ENCODE results near the gene RAX. TPM values are rescaled to one million over a fixed set of nuclear protein-coding genes. Genes with fewer than 3 reads are reported as not detected.

RAX gene
- total and polyA plus RNA-seq, 5 donors from 2014 or later, result not detected

- ATAC-seq (ENCODE audit: low read depth in 2 of 2), result no peak
- no peaks in the 10 kb centered on the region for H3K9me3 ChIP-seq (ENCODE audit: control insufficient read depth in 2 of 2, low read length in 2 of 2)
- Mint-ChIP-seq H3K4me3 (no peak overlapping the region), H3K27me3 (peaks cover 33% of the 10 kb centered on the region), H3K9me3 (peaks cover 0 to 5% (median 2%) of the 10 kb centered on the region in 7 donors), H3K27ac (no peak overlapping the region), H3K4me1 (no peaks in the 10 kb centered on the region), H3K36me3 (no peaks in the 10 kb centered on the region)
- H3K27ac ChIP-seq (ENCODE audit: insufficient read depth, low read length, poor library complexity, severe bottlenecking), result no peak overlapping the region
- peaks cover 2% of the 10 kb centered on the region for H3K27me3 ChIP-seq (ENCODE audit: control insufficient read depth, insufficient read depth, low read length)
- DNase-seq, result no peak
- H3K36me3 ChIP-seq (ENCODE audit: control insufficient read depth, insufficient read depth, low read length), result no peaks in the 10 kb centered on the region
- H3K4me1 ChIP-seq (ENCODE audit: control insufficient read depth, insufficient read depth, low read length, poor library complexity, severe bottlenecking), result no peaks in the 10 kb centered on the region
- H3K4me3 ChIP-seq (ENCODE audit: low read depth, low read length), result no peak overlapping the region
Measured at GRCh38 chr18:59238385-59238784, 34.9 kb downstream of the RAX start.

GRCh38 chr18:59233017-59233410 lies 40.2 kb downstream of the RAX start:
- H3K4me3 ChIP-seq (ENCODE audit: low read depth, low read length), result no peak overlapping the region
- no peaks in the 10 kb centered on the region for H3K36me3 Mint-ChIP-seq
- H3K4me1 ChIP-seq (ENCODE audit: control insufficient read depth, insufficient read depth, low read length, poor library complexity, severe bottlenecking), result no peaks in the 10 kb centered on the region
- peaks cover 28% of the 10 kb centered on the region for H3K27me3 Mint-ChIP-seq
- no peak for ATAC-seq (ENCODE audit: low read depth in 2 of 2)
- H3K9me3 ChIP-seq (ENCODE audit: control insufficient read depth in 2 of 2, low read length in 2 of 2), result no peaks in the 10 kb centered on the region
- no peak overlapping the region for H3K27ac Mint-ChIP-seq
- DNase-seq, result no peak
- no peak overlapping the region for H3K27ac ChIP-seq (ENCODE audit: insufficient read depth, low read length, poor library complexity, severe bottlenecking)
- H3K27me3 ChIP-seq (ENCODE audit: control insufficient read depth, insufficient read depth, low read length), result peaks cover 7% of the 10 kb centered on the region
- H3K36me3 ChIP-seq (ENCODE audit: control insufficient read depth, insufficient read depth, low read length), result no peaks in the 10 kb centered on the region
- no peak overlapping the region for H3K4me3 Mint-ChIP-seq
- no peaks in the 10 kb centered on the region for H3K9me3 Mint-ChIP-seq
- no peaks in the 10 kb centered on the region for H3K4me1 Mint-ChIP-seq

GRCh38 chr18:59232309-59233016 lies 40.8 kb downstream of the RAX start:
- Mint-ChIP-seq H3K27me3 (peaks cover 26% of the 10 kb centered on the region), H3K4me1 (no peaks in the 10 kb centered on the region), H3K36me3 (no peaks in the 10 kb centered on the region), H3K9me3 (no peaks in the 10 kb centered on the region), H3K27ac (no peak overlapping the region), H3K4me3 (no peak overlapping the region)
- Histone ChIP-seq H3K4me3 (ENCODE audit: low read depth, low read length) (no peak overlapping the region), H3K9me3 (ENCODE audit: control insufficient read depth in 2 of 2, low read length in 2 of 2) (no peaks in the 10 kb centered on the region), H3K27me3 (ENCODE audit: control insufficient read depth, insufficient read depth, low read length) (peaks cover 8% of the 10 kb centered on the region), H3K4me1 (ENCODE audit: control insufficient read depth, insufficient read depth, low read length, poor library complexity, severe bottlenecking) (no peaks in the 10 kb centered on the region), H3K36me3 (ENCODE audit: control insufficient read depth, insufficient read depth, low read length) (no peaks in the 10 kb centered on the region), H3K27ac (ENCODE audit: insufficient read depth, low read length, poor library complexity, severe bottlenecking) (no peak overlapping the region)
- DNase-seq, result no peak
- no peak for ATAC-seq (ENCODE audit: low read depth in 2 of 2)

- no peaks in the 10 kb centered on the region for H3K36me3 ChIP-seq (ENCODE audit: control insufficient read depth, insufficient read depth, low read length)
- no peak overlapping the region for H3K27ac Mint-ChIP-seq
- peaks cover 28% of the 10 kb centered on the region for H3K27me3 Mint-ChIP-seq
- no peaks in the 10 kb centered on the region for H3K4me1 ChIP-seq (ENCODE audit: control insufficient read depth, insufficient read depth, low read length, poor library complexity, severe bottlenecking)
- H3K4me1 Mint-ChIP-seq, result no peaks in the 10 kb centered on the region
- DNase-seq (no peak), ATAC-seq (ENCODE audit: low read depth in 2 of 2) (no peak)
- no peak overlapping the region for H3K4me3 ChIP-seq (ENCODE audit: low read depth, low read length)
- no peak overlapping the region for H3K4me3 Mint-ChIP-seq
- H3K9me3 ChIP-seq (ENCODE audit: control insufficient read depth in 2 of 2, low read length in 2 of 2), result no peaks in the 10 kb centered on the region
- H3K9me3 Mint-ChIP-seq, result no peaks in the 10 kb centered on the region
- H3K36me3 Mint-ChIP-seq, result no peaks in the 10 kb centered on the region
- no peak overlapping the region for H3K27ac ChIP-seq (ENCODE audit: insufficient read depth, low read length, poor library complexity, severe bottlenecking)
- peaks cover 12% of the 10 kb centered on the region for H3K27me3 ChIP-seq (ENCODE audit: control insufficient read depth, insufficient read depth, low read length)
Measured at GRCh38 chr18:59231877-59232276, 41.4 kb downstream of the RAX start.

- H3K36me3 ChIP-seq (ENCODE audit: control insufficient read depth, insufficient read depth, low read length), result no peaks in the 10 kb centered on the region
- no peaks in the 10 kb centered on the region for H3K9me3 ChIP-seq (ENCODE audit: control insufficient read depth in 2 of 2, low read length in 2 of 2)
- peaks cover 12% of the 10 kb centered on the region for H3K27me3 ChIP-seq (ENCODE audit: control insufficient read depth, insufficient read depth, low read length)
- H3K4me1 ChIP-seq (ENCODE audit: control insufficient read depth, insufficient read depth, low read length, poor library complexity, severe bottlenecking), result no peaks in the 10 kb centered on the region
- Mint-ChIP-seq H3K9me3 (no peaks in the 10 kb centered on the region), H3K27ac (no peak overlapping the region), H3K4me3 (no peak overlapping the region), H3K27me3 (peaks cover 28% of the 10 kb centered on the region), H3K4me1 (no peaks in the 10 kb centered on the region), H3K36me3 (no peaks in the 10 kb centered on the region)
- no peak overlapping the region for H3K27ac ChIP-seq (ENCODE audit: insufficient read depth, low read length, poor library complexity, severe bottlenecking)
- DNase-seq (no peak), ATAC-seq (ENCODE audit: low read depth in 2 of 2) (no peak)
- no peak overlapping the region for H3K4me3 ChIP-seq (ENCODE audit: low read depth, low read length)
Measured at GRCh38 chr18:59231114-59231513, 42.1 kb downstream of the RAX start.

- Histone ChIP-seq H3K27me3 (ENCODE audit: control insufficient read depth, insufficient read depth, low read length) (peaks cover 14% of the 10 kb centered on the region), H3K27ac (ENCODE audit: insufficient read depth, low read length, poor library complexity, severe bottlenecking) (no peak overlapping the region), H3K9me3 (ENCODE audit: control insufficient read depth in 2 of 2, low read length in 2 of 2) (no peaks in the 10 kb centered on the region), H3K4me3 (ENCODE audit: low read depth, low read length) (no peak overlapping the region), H3K4me1 (ENCODE audit: control insufficient read depth, insufficient read depth, low read length, poor library complexity, severe bottlenecking) (no peaks in the 10 kb centered on the region), H3K36me3 (ENCODE audit: control insufficient read depth, insufficient read depth, low read length) (no peaks in the 10 kb centered on the region)
- Mint-ChIP-seq H3K4me3 (no peak overlapping the region), H3K27ac (no peak overlapping the region), H3K36me3 (no peaks in the 10 kb centered on the region), H3K27me3 (peaks cover 28% of the 10 kb centered on the region), H3K9me3 (no peaks in the 10 kb centered on the region), H3K4me1 (no peaks in the 10 kb centered on the region)
- DNase-seq (no peak), ATAC-seq (ENCODE audit: low read depth in 2 of 2) (no peak)
Measured at GRCh38 chr18:59229701-59230443, 43.4 kb downstream of the RAX start.

- H3K4me1 Mint-ChIP-seq, result no peaks in the 10 kb centered on the region
- no peak overlapping the region for H3K4me3 ChIP-seq (ENCODE audit: low read depth, low read length)
- H3K27me3 ChIP-seq (ENCODE audit: control insufficient read depth, insufficient read depth, low read length), result peaks cover 18% of the 10 kb centered on the region
- peaks cover 35% of the 10 kb centered on the region for H3K27me3 Mint-ChIP-seq
- DNase-seq, result no peak
- H3K27ac Mint-ChIP-seq, result no peak overlapping the region
- H3K36me3 Mint-ChIP-seq, result no peaks in the 10 kb centered on the region
- no peaks in the 10 kb centered on the region for H3K4me1 ChIP-seq (ENCODE audit: control insufficient read depth, insufficient read depth, low read length, poor library complexity, severe bottlenecking)
- H3K36me3 ChIP-seq (ENCODE audit: control insufficient read depth, insufficient read depth, low read length), result no peaks in the 10 kb centered on the region
- H3K27ac ChIP-seq (ENCODE audit: insufficient read depth, low read length, poor library complexity, severe bottlenecking), result no peak overlapping the region
- no peaks in the 10 kb centered on the region for H3K9me3 ChIP-seq (ENCODE audit: control insufficient read depth in 2 of 2, low read length in 2 of 2)
- no peaks in the 10 kb centered on the region for H3K9me3 Mint-ChIP-seq
- H3K4me3 Mint-ChIP-seq, result no peak overlapping the region
- no peak for ATAC-seq (ENCODE audit: low read depth in 2 of 2)
Measured at GRCh38 chr18:59229191-59229590, 44.1 kb downstream of the RAX start.

GRCh38 chr18:59228351-59228750 lies 44.9 kb downstream of the RAX start:
- H3K36me3 ChIP-seq (ENCODE audit: control insufficient read depth, insufficient read depth, low read length), result no peaks in the 10 kb centered on the region
- DNase-seq, result no peak
- Mint-ChIP-seq H3K36me3 (no peaks in the 10 kb centered on the region), H3K9me3 (no peaks in the 10 kb centered on the region), H3K4me3 (no peak overlapping the region), H3K27me3 (peaks cover 39% of the 10 kb centered on the region), H3K4me1 (no peaks in the 10 kb centered on the region), H3K27ac (no peak overlapping the region)
- no peak for ATAC-seq (ENCODE audit: low read depth in 2 of 2)
- H3K9me3 ChIP-seq (ENCODE audit: control insufficient read depth in 2 of 2, low read length in 2 of 2), result no peaks in the 10 kb centered on the region
- no peaks in the 10 kb centered on the region for H3K4me1 ChIP-seq (ENCODE audit: control insufficient read depth, insufficient read depth, low read length, poor library complexity, severe bottlenecking)
- peaks cover 20% of the 10 kb centered on the region for H3K27me3 ChIP-seq (ENCODE audit: control insufficient read depth, insufficient read depth, low read length)
- no peak overlapping the region for H3K4me3 ChIP-seq (ENCODE audit: low read depth, low read length)
- H3K27ac ChIP-seq (ENCODE audit: insufficient read depth, low read length, poor library complexity, severe bottlenecking), result no peak overlapping the region

Data from CD4-positive, CD25-positive, alpha-beta regulatory T cell (primary cell).